PFSK-1 (cell line): ENCODE data around the gene SRPRB.

Source experiments
- FOXP2 ChIP-seq: optimal IDR thresholded peaks from 2 replicates; pipeline ENCODE3; 2011; ENCODE audit warnings: borderline replicate concordance, control low read depth, inconsistent platforms; ENCODE audit not compliant: insufficient read depth; ENCODE audit errors: extremely low read length, extremely low read depth
- POLR2AphosphoS5 ChIP-seq: IDR thresholded peaks from 2 replicates; pipeline ENCODE4 v1.6.1; 2012; ENCODE audit warnings: low read depth, mild to moderate bottlenecking, control low read depth, low read length, moderate library complexity
- REST ChIP-seq, 2 experiments: IDR thresholded peaks; 2 replicates each; pipeline versions ENCODE4 v1.6.1 to v1.8.0; 2011 to 2012; ENCODE audit warnings: low read depth in 2 of 2, low read length in 2 of 2, control low read depth in 1 of 2, inconsistent platforms in 1 of 2, mild to moderate bottlenecking in 1 of 2, moderate library complexity in 1 of 2; ENCODE audit not compliant: insufficient read depth in 1 of 2
- SIN3A ChIP-seq: IDR thresholded peaks from 2 replicates; pipeline ENCODE4 v1.6.1; 2012; ENCODE audit warnings: mild to moderate bottlenecking, low read length, moderate library complexity, borderline replicate concordance; ENCODE audit not compliant: insufficient read depth
- TAF1 ChIP-seq: IDR thresholded peaks from 2 replicates; pipeline ENCODE4 v1.6.1; 2012; ENCODE audit warnings: low read length, control low read depth, borderline replicate concordance; ENCODE audit not compliant: insufficient read depth

SRPRB gene

GRCh38 chr3:133865136-133865855, 59.7 kb downstream of the SRPRB start:
- no peak for TF ChIP-seq TAF1
- TF ChIP-seq SIN3A: no peak
- TF ChIP-seq POLR2AphosphoS5: no peak
- TF ChIP-seq REST (IDR thresholded peaks at IDR 0.05; ENCODE audit: insufficient read depth in 1 of 2, low read depth in 2 of 2, low read length in 2 of 2): no peak
- TF ChIP-seq FOXP2: no peak

GRCh38 chr3:133866141-133866540, 60.5 kb downstream of the SRPRB start:
- no peak for TF ChIP-seq FOXP2

- TF ChIP-seq POLR2AphosphoS5: no peak
- no peak for TF ChIP-seq FOXP2
- no peak for TF ChIP-seq TAF1
- no peak for TF ChIP-seq REST (IDR thresholded peaks at IDR 0.05; ENCODE audit: insufficient read depth in 1 of 2, low read depth in 2 of 2, low read length in 2 of 2)
- TF ChIP-seq SIN3A: no peak
Observed at GRCh38 chr3:133868186-133868585, 62.6 kb downstream of the SRPRB start.

- no peak for TF ChIP-seq TAF1
- TF ChIP-seq REST (IDR thresholded peaks at IDR 0.05; ENCODE audit: insufficient read depth in 1 of 2, low read depth in 2 of 2, low read length in 2 of 2): no peak
- TF ChIP-seq SIN3A: no peak
- TF ChIP-seq POLR2AphosphoS5: no peak
- TF ChIP-seq FOXP2: no peak
Observed at GRCh38 chr3:133868758-133869475, 63.3 kb downstream of the SRPRB start.

- no peak for TF ChIP-seq REST (IDR thresholded peaks at IDR 0.05; ENCODE audit: insufficient read depth in 1 of 2, low read depth in 2 of 2, low read length in 2 of 2)
- TF ChIP-seq POLR2AphosphoS5: no peak
- TF ChIP-seq FOXP2: no peak
- TF ChIP-seq SIN3A: no peak
- TF ChIP-seq TAF1: no peak
Observed at GRCh38 chr3:133869586-133869985, 64.0 kb downstream of the SRPRB start.
